Endothelial cell of umbilical vein (primary cell): Measurements from ENCODE around the gene SH3RF3. TPM values are rescaled to one million over a fixed set of nuclear protein-coding genes. Genes with fewer than 3 reads are reported as not detected.

Experiments used
- BruUV-seq: library from RNA; stranded (reverse); fragments of 400-500 nt; replicated peaks from 2 replicates; lab custom pipeline; 2021; lab: Mats Ljungman, UMichigan
- CTCF ChIA-PET: fragments of 300-600, 350-600 bp; sonication (Branson Sonifier 250); formaldehyde crosslinking; loops from one replicate; lab custom pipeline; 2021; ENCODE audit warnings: antibody characterized with exemption, inconsistent platforms; lab: Charles Lee
- POLR2A ChIA-PET: fragments of 300-600, 350-600 bp; sonication (Branson Sonifier 250); formaldehyde crosslinking; loops from one replicate; lab custom pipeline; 2021; ENCODE audit warnings: antibody characterized with exemption, inconsistent platforms; lab: Charles Lee
- DNase-seq: peaks from one replicate; pipeline ENCODE4 v3.0.0-alpha.2; 2011; ENCODE audit warnings: low read depth, low spot score
- FAIRE-seq: peaks from 2 replicates; lab custom pipeline; 2011; peaks lifted over from hg19 to GRCh38; lab: Jason Lieb, UNC
- H2AFZ ChIP-seq: 2 replicates; pipeline ENCODE4 v1.6.0; 2012; ENCODE audit warnings: low read depth, low read length, control low read depth, inconsistent platforms
- H3K27ac ChIP-seq: 2 replicates; pipeline ENCODE4 v1.5.1; 2011; ENCODE audit warnings: low read depth, mild to moderate bottlenecking, control low read depth, low read length, moderate library complexity; ENCODE audit not compliant: insufficient read depth
- H3K27me3 ChIP-seq, 2 experiments: 2 replicates each; pipeline versions ENCODE4 v1.6.0 to v1.6.1; 2011; ENCODE audit warnings: low read length in 2 of 2, mixed read lengths in 1 of 2; ENCODE audit not compliant: control insufficient read depth in 2 of 2, insufficient read depth in 2 of 2
- H3K36me3 ChIP-seq, 2 experiments: 2 replicates in 1 of 2; 3 replicates in 1 of 2; pipeline ENCODE4 v1.5.1; 2011; ENCODE audit warnings: low read length in 2 of 2, mild to moderate bottlenecking in 1 of 2, moderate library complexity in 1 of 2; ENCODE audit not compliant: control insufficient read depth in 2 of 2, insufficient read depth in 2 of 2; ENCODE audit errors: extremely low read depth in 1 of 2
- H3K4me1 ChIP-seq: 3 replicates; pipeline ENCODE4 v1.5.1; 2011; ENCODE audit warnings: mild to moderate bottlenecking, low read length; ENCODE audit not compliant: control insufficient read depth, insufficient read depth; ENCODE audit errors: extremely low read depth
- H3K4me2 ChIP-seq: 2 replicates; pipeline ENCODE4 v1.6.1; 2011; ENCODE audit warnings: low read length, control low read depth, mixed read lengths; ENCODE audit not compliant: insufficient read depth
- H3K4me3 ChIP-seq, 3 experiments: fragments of 200-600 bp in 1 of 3; sonication (generic), shearing (Covaris generic) in 1 of 3; replicated peaks in 1 of 3; 2 replicates each; pipeline ENCODE4 v1.5.1; 2011 to 2016; ENCODE audit warnings: control low read depth in 3 of 3, low read length in 3 of 3, mild to moderate bottlenecking in 2 of 3, inconsistent platforms in 1 of 3, low read depth in 1 of 3, moderate library complexity in 1 of 3; ENCODE audit not compliant: insufficient read depth in 1 of 3
- H3K79me2 ChIP-seq: 2 replicates; pipeline ENCODE4 v1.6.0; 2012; ENCODE audit warnings: low read length, inconsistent platforms; ENCODE audit not compliant: control insufficient read depth, insufficient read depth
- H3K9ac ChIP-seq: replicated peaks from 2 replicates; pipeline ENCODE3; 2011; ENCODE audit warnings: low read length, control low read depth; ENCODE audit not compliant: insufficient read depth; ENCODE audit errors: extremely low read depth
- H3K9me1 ChIP-seq: replicated peaks from 3 replicates; pipeline ENCODE4 v1.6.0; 2011; ENCODE audit warnings: mild to moderate bottlenecking, low read length; ENCODE audit not compliant: control insufficient read depth, insufficient read depth; ENCODE audit errors: extremely low read depth
- H3K9me3 ChIP-seq: replicated peaks from 2 replicates; pipeline ENCODE4 v1.5.1; 2012; ENCODE audit warnings: low read length, inconsistent platforms; ENCODE audit not compliant: control insufficient read depth, insufficient read depth
- H4K20me1 ChIP-seq: replicated peaks from 2 replicates; pipeline ENCODE3; 2011; ENCODE audit warnings: mild to moderate bottlenecking, low read length; ENCODE audit not compliant: control insufficient read depth, insufficient read depth; ENCODE audit errors: extremely low read depth
- EZH2 ChIP-seq: IDR thresholded peaks from 2 replicates; pipeline ENCODE4 v1.6.1; 2012; ENCODE audit warnings: borderline replicate concordance, low read depth, mild to moderate bottlenecking, moderate library complexity, low read length, inconsistent platforms; ENCODE audit not compliant: severe bottlenecking
- FOS ChIP-seq: IDR thresholded peaks from 2 replicates; pipeline ENCODE4 v1.6.1; 2011; ENCODE audit warnings: mild to moderate bottlenecking, low read length, moderate library complexity, borderline replicate concordance; ENCODE audit not compliant: insufficient read depth
- GATA2 ChIP-seq: IDR thresholded peaks from 2 replicates; pipeline ENCODE4 v1.7.0; 2011; ENCODE audit warnings: low read depth, mild to moderate bottlenecking, moderate library complexity, mixed read lengths, low read length; ENCODE audit not compliant: insufficient read length, insufficient read depth
- JUN ChIP-seq: IDR thresholded peaks from 2 replicates; pipeline ENCODE4 v1.6.1; 2011; ENCODE audit warnings: borderline replicate concordance, low read depth; ENCODE audit not compliant: insufficient read length, insufficient read depth
- MYC ChIP-seq: IDR thresholded peaks from one replicate; pipeline ENCODE4 v1.6.1; 2011; ENCODE audit warnings: mild to moderate bottlenecking, low read depth, low read length
- POLR2A ChIP-seq: IDR thresholded peaks from 2 replicates; pipeline ENCODE4 v1.6.1; 2012; ENCODE audit warnings: low read depth, mild to moderate bottlenecking, control low read depth, low read length
- POLR2AphosphoS5 ChIP-seq: IDR thresholded peaks from 2 replicates; pipeline ENCODE4 v1.6.1; 2012; ENCODE audit warnings: low read depth, mild to moderate bottlenecking, control low read depth, low read length, moderate library complexity; ENCODE audit not compliant: insufficient read depth
- dilution Hi-C: fragments of 300-500 bp; cut with MboI; formaldehyde crosslinking; loops from one replicate; pipeline ENCODE4 v1.15.0; 2019; ENCODE audit warnings: low sequenced_read_pairs; ENCODE audit not compliant: extremely low pct_ligation_motif_present
- intact Hi-C: fragments of 100-400 bp; cut with micrococcal nuclease; formaldehyde crosslinking; loops from one replicate; pipeline ENCODE4 v1.10.0; 2022
- polyA plus RNA-seq, 4 experiments: library from polyadenylated mRNA; depleted of rRNA in 3 of 4; stranded (reverse) in 3 of 4; unstranded in 1 of 4; fragments of >200 nt; gene quantifications; 2 replicates each; pipeline versions ENCODE4 v1.2.1 to v1.2.3, GENCODE V29; 2011 to 2012; ENCODE audit warnings: missing spikeins in 1 of 4
- total RNA-seq: library from RNA; stranded (reverse); gene quantifications from 2 replicates; pipeline ENCODE4 v1.2.3, GENCODE V29; 2021
- TF ChIP-seq, protein P1 (sequence below), 2 donors: IDR thresholded peaks; 1 replicate in 1 of 2; 2 replicates in 1 of 2; pipeline ENCODE4 v1.5.1; 2011; ENCODE audit warnings: low read length in 2 of 2, mild to moderate bottlenecking in 2 of 2, moderate library complexity in 2 of 2, control low read depth in 1 of 2, inconsistent platforms in 1 of 2, low read depth in 1 of 2; ENCODE audit not compliant: insufficient read depth in 1 of 2; ENCODE audit errors: extremely low read depth in 1 of 2
- TF ChIP-seq, protein P2 (sequence below): IDR thresholded peaks from 2 replicates; pipeline ENCODE4 v1.6.1; 2011; ENCODE audit not compliant: insufficient read depth, insufficient read length

The SH3RF3 gene
- total and polyA plus RNA-seq, 2 donors (not counting 3 experiments of a cell fraction or from before 2014, with no cell fraction given): 3.8 to 14.7 TPM

DNA sequence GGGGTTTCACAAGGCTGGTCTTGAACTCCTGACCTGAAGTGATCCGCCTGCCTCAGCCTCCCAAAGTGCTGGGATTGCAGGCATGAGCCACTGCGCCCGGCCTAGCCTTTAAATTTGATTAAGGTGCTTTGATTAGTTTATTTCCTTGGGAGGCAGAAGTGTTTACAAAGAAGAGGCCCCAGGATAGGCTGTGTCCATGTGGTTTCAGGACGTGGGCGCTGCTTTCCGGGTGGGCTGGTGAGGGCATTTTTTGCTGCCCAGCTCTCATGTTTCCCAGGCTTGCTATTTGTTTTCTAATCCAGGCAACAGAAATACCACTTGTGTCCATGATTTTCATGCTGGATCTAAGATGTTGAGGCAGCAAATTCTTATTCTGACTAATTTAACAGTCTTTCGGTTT, 124.2 kb downstream of the SH3RF3 start:
- TF ChIP-seq GATA2: no peak
- TF ChIP-seq JUN: no peak
- TF ChIP-seq POLR2A: no peak
- TF ChIP-seq POLR2AphosphoS5: no peak
- TF ChIP-seq EZH2: no peak
- TF ChIP-seq, protein P1, sequence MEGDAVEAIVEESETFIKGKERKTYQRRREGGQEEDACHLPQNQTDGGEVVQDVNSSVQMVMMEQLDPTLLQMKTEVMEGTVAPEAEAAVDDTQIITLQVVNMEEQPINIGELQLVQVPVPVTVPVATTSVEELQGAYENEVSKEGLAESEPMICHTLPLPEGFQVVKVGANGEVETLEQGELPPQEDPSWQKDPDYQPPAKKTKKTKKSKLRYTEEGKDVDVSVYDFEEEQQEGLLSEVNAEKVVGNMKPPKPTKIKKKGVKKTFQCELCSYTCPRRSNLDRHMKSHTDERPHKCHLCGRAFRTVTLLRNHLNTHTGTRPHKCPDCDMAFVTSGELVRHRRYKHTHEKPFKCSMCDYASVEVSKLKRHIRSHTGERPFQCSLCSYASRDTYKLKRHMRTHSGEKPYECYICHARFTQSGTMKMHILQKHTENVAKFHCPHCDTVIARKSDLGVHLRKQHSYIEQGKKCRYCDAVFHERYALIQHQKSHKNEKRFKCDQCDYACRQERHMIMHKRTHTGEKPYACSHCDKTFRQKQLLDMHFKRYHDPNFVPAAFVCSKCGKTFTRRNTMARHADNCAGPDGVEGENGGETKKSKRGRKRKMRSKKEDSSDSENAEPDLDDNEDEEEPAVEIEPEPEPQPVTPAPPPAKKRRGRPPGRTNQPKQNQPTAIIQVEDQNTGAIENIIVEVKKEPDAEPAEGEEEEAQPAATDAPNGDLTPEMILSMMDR (IDR thresholded peaks at IDR 0.05; ENCODE audit: extremely low read depth in 1 of 2, insufficient read depth in 1 of 2, low read depth in 1 of 2, low read length in 2 of 2): no peak
- TF ChIP-seq FOS: no peak
- TF ChIP-seq, protein P2, sequence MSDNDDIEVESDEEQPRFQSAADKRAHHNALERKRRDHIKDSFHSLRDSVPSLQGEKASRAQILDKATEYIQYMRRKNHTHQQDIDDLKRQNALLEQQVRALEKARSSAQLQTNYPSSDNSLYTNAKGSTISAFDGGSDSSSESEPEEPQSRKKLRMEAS: no peak
- no peak for TF ChIP-seq MYC
- FAIRE-seq (no peak), DNase-seq (no peak)
- Histone ChIP-seq H3K36me3 (no peaks in the 10 kb centered on the region), H3K27ac (no peak overlapping the region), H3K4me2 (no peak overlapping the region), H3K9ac (no peak overlapping the region), H3K27me3 (no peaks in the 10 kb centered on the region), H3K9me3 (no peaks in the 10 kb centered on the region), H3K4me3 (no peak overlapping the region), H3K4me1 (peaks cover 5% of the 10 kb centered on the region), H3K79me2 (peaks cover 7% of the 10 kb centered on the region), H4K20me1 (no peaks in the 10 kb centered on the region), H2AFZ (no peak overlapping the region), H3K9me1 (no peaks in the 10 kb centered on the region)
- intact Hi-C loops (no loop called here), dilution Hi-C loops (no loop called here)
- CTCF ChIA-PET: no interaction called here
- POLR2A ChIA-PET: no interaction called here
- no TSS peak for BruUV-seq
